Adrenal gland (tissue), 5 donors: ENCODE data around the gene C14orf132.

ENCODE experiments used
- CTCF ChIP-seq, 6 experiments: fragments of 450-650 bp in 4 of 6; fragments of 200-600 bp in 2 of 6; sonication (generic) in 1 of 6; IDR thresholded peaks; 1 replicate in 5 of 6; 2 replicates in 1 of 6; pipeline versions ENCODE4 v1.5.1 to v1.8.0; 2016 to 2021; ENCODE audit warnings: antibody characterized with exemption in 6 of 6, mild to moderate bottlenecking in 2 of 6, moderate library complexity in 1 of 6
- POLR2A ChIP-seq, 2 donors: fragments of 450-650 bp; IDR thresholded peaks; one replicate each; pipeline ENCODE4 v1.6.1; 2017; ENCODE audit warnings: antibody characterized with exemption in 2 of 2, mild to moderate bottlenecking in 2 of 2, moderate library complexity in 1 of 2
- donor health status: DM: no; HTN: no; CAD: no.

GRCh38 chr14:96047101-96047500, 7.9 kb downstream of the C14orf132 start:
- TF ChIP-seq CTCF (IDR thresholded peaks at IDR 0.05) = no peak
- TF ChIP-seq POLR2A (IDR thresholded peaks at IDR 0.05) = no peak
